Mesenchymal stem cell (in vitro differentiated cells and primary cell): ENCODE measurements around the gene HSPE1.
A peak's percentile ranks its signal among the peaks of the same experiment; 100 is the strongest.

Source experiments
- DNase-seq: peaks from one replicate; pipeline ENCODE4 v3.0.0-alpha.2; 2013
- H2AFZ ChIP-seq: one replicate; pipeline ENCODE4 v1.6.1; 2013; ENCODE audit warnings: low read depth, mild to moderate bottlenecking, control low read depth, inconsistent platforms, low read length, moderate library complexity
- H2AK5ac ChIP-seq: 2 replicates; pipeline ENCODE4 v1.6.1; 2013; ENCODE audit warnings: low read length, moderate library complexity, mild to moderate bottlenecking, inconsistent platforms; ENCODE audit not compliant: severe bottlenecking
- H2BK120ac ChIP-seq: one replicate; pipeline ENCODE4 v1.6.1; 2013; ENCODE audit warnings: low read depth, mild to moderate bottlenecking, inconsistent platforms, low read length, moderate library complexity
- H2BK12ac ChIP-seq, 2 experiments: one replicate each; pipeline ENCODE4 v1.6.1; 2013; ENCODE audit warnings: inconsistent platforms in 2 of 2, low read length in 2 of 2, mild to moderate bottlenecking in 2 of 2, moderate library complexity in 2 of 2, control low read depth in 1 of 2
- H2BK15ac ChIP-seq: one replicate; pipeline ENCODE4 v1.6.1; 2013; ENCODE audit warnings: mild to moderate bottlenecking, low read depth, inconsistent platforms; ENCODE audit not compliant: poor library complexity, severe bottlenecking
- H2BK5ac ChIP-seq: 2 replicates; pipeline ENCODE4 v1.6.1; 2013; ENCODE audit warnings: low read depth, mild to moderate bottlenecking, low read length, control low read depth, inconsistent platforms; ENCODE audit not compliant: poor library complexity, severe bottlenecking
- H3K14ac ChIP-seq, 2 experiments: one replicate each; pipeline ENCODE4 v1.6.1; 2013; ENCODE audit warnings: inconsistent platforms in 2 of 2, low read length in 2 of 2, control low read depth in 1 of 2, mild to moderate bottlenecking in 1 of 2, moderate library complexity in 1 of 2
- H3K18ac ChIP-seq, 2 experiments: one replicate each; pipeline ENCODE4 v1.6.1; 2013; ENCODE audit warnings: inconsistent platforms in 2 of 2, low read length in 2 of 2, control low read depth in 1 of 2, low read depth in 1 of 2, mild to moderate bottlenecking in 1 of 2
- H3K23ac ChIP-seq, 2 experiments: one replicate each; pipeline ENCODE4 v1.6.1; 2013; ENCODE audit warnings: inconsistent platforms in 2 of 2, low read length in 2 of 2, mild to moderate bottlenecking in 2 of 2, moderate library complexity in 2 of 2, control low read depth in 1 of 2
- H3K27ac ChIP-seq: 2 replicates; pipeline ENCODE4 v1.5.1; 2013; ENCODE audit warnings: mild to moderate bottlenecking, moderate library complexity, low read length, control low read depth, inconsistent platforms; ENCODE audit not compliant: poor library complexity, severe bottlenecking
- H3K27me3 ChIP-seq, 2 experiments: 2 replicates each; pipeline versions ENCODE4 v1.6.1 to v1.7.0; 2013; ENCODE audit warnings: low read length in 2 of 2, mild to moderate bottlenecking in 2 of 2, moderate library complexity in 2 of 2, control low read depth in 1 of 2, inconsistent platforms in 1 of 2; ENCODE audit not compliant: control insufficient read depth in 1 of 2, insufficient read depth in 1 of 2
- H3K36me3 ChIP-seq, 2 experiments: 2 replicates each; pipeline versions ENCODE4 v1.6.1 to v1.7.0; 2013; ENCODE audit warnings: low read length in 2 of 2, control low read depth in 1 of 2, inconsistent platforms in 1 of 2, low read depth in 1 of 2, mild to moderate bottlenecking in 1 of 2; ENCODE audit not compliant: insufficient read depth in 2 of 2, control insufficient read depth in 1 of 2
- H3K4ac ChIP-seq, 2 experiments: one replicate each; pipeline ENCODE4 v1.6.1; 2013; ENCODE audit warnings: inconsistent platforms in 2 of 2, low read length in 2 of 2, mild to moderate bottlenecking in 2 of 2, moderate library complexity in 2 of 2, control low read depth in 1 of 2, low read depth in 1 of 2
- H3K4me1 ChIP-seq: 2 replicates; pipeline ENCODE4 v1.6.1; 2013; ENCODE audit warnings: low read depth, low read length, control low read depth; ENCODE audit not compliant: control insufficient read depth, insufficient read depth
- H3K4me2 ChIP-seq: 2 replicates; pipeline ENCODE4 v1.6.1; 2013; ENCODE audit warnings: low read length, mild to moderate bottlenecking, inconsistent platforms; ENCODE audit not compliant: poor library complexity, severe bottlenecking
- H3K4me3 ChIP-seq, 2 experiments: 2 replicates each; pipeline versions ENCODE4 v1.5.1 to v1.7.0; 2013; ENCODE audit warnings: low read length in 2 of 2, mild to moderate bottlenecking in 2 of 2, control low read depth in 1 of 2, low read depth in 1 of 2; ENCODE audit not compliant: insufficient read depth in 1 of 2
- H3K79me1 ChIP-seq: replicated peaks from 2 replicates; pipeline ENCODE4 v1.6.1; 2013; ENCODE audit warnings: mild to moderate bottlenecking, control low read depth, low read length, inconsistent platforms; ENCODE audit not compliant: poor library complexity, severe bottlenecking
- H3K9ac ChIP-seq: 2 replicates; pipeline ENCODE4 v1.7.0; 2013; ENCODE audit warnings: mild to moderate bottlenecking, low read length, moderate library complexity
- H3K9me3 ChIP-seq: 2 replicates; pipeline ENCODE4 v1.7.0; 2013; ENCODE audit warnings: mild to moderate bottlenecking, low read length; ENCODE audit not compliant: control insufficient read depth
- H4K8ac ChIP-seq: one replicate; pipeline ENCODE4 v1.6.1; 2013; ENCODE audit warnings: inconsistent platforms, mild to moderate bottlenecking, low read length, moderate library complexity
- H4K91ac ChIP-seq: one replicate; pipeline ENCODE4 v1.6.1; 2013; ENCODE audit warnings: mild to moderate bottlenecking, low read length, inconsistent platforms
- WGBS: methylation state at CpG from one replicate; pipeline ENCODE4 v1.1.7; 2013; ENCODE audit warnings: mixed read lengths; 5-methylcytosine and 5-hydroxymethylcytosine counted together

Gene HSPE1

GRCh38 chr2:197513915-197514314 lies 13.7 kb downstream of the HSPE1 start:
- 91% methylated on average over 5 of the region's 5 CpGs for WGBS
- H3K14ac ChIP-seq, result no peak overlapping the region
- H2BK12ac ChIP-seq, result no peak overlapping the region
- no peak overlapping the region for H3K4me3 ChIP-seq
- H3K18ac ChIP-seq, result no peak overlapping the region
- peaks cover 1% of the 10 kb centered on the region for H3K79me1 ChIP-seq
- no peak overlapping the region for H3K4ac ChIP-seq
- H2BK120ac ChIP-seq, result no peak overlapping the region
- H3K27ac ChIP-seq, result no peak overlapping the region
- no peak overlapping the region for H2AK5ac ChIP-seq
- H3K23ac ChIP-seq, result no peak overlapping the region
- H3K36me3 ChIP-seq, result no peaks in the 10 kb centered on the region
- H4K8ac ChIP-seq, result no peak overlapping the region
- no peak overlapping the region for H2AFZ ChIP-seq
- no peak for DNase-seq
- no peak overlapping the region for H3K4me2 ChIP-seq
- no peak overlapping the region for H4K91ac ChIP-seq
- peaks cover 1% of the 10 kb centered on the region for H3K4me1 ChIP-seq
- no peak overlapping the region for H2BK5ac ChIP-seq
- H2BK15ac ChIP-seq, result no peak overlapping the region
- no peak overlapping the region for H3K9ac ChIP-seq
- no peaks in the 10 kb centered on the region for H3K9me3 ChIP-seq
- H3K27me3 ChIP-seq, result no peaks in the 10 kb centered on the region

- H3K36me3 ChIP-seq, result no peaks in the 10 kb centered on the region
- peak overlapping the region; percentile 98 for H3K4me2 ChIP-seq
- H2AK5ac ChIP-seq, result no peak overlapping the region
- WGBS, result 70% methylated on average over 3 of the region's 3 CpGs
- H2BK12ac ChIP-seq, result no peak overlapping the region
- peak overlapping the region; percentile 85 for H3K27ac ChIP-seq
- H3K79me1 ChIP-seq, result peaks cover 1% of the 10 kb centered on the region
- H4K8ac ChIP-seq, result no peak overlapping the region
- H3K18ac ChIP-seq, result no peak overlapping the region
- no peaks in the 10 kb centered on the region for H3K9me3 ChIP-seq
- H3K14ac ChIP-seq, result no peak overlapping the region
- no peak overlapping the region for H3K23ac ChIP-seq
- H3K4me1 ChIP-seq, result peaks cover 1% of the 10 kb centered on the region
- H3K4me3 ChIP-seq, result peak overlapping the region in 1 of 2 experiments; percentile 96
- H3K27me3 ChIP-seq, result no peaks in the 10 kb centered on the region
- H2BK15ac ChIP-seq, result no peak overlapping the region
- no peak overlapping the region for H2AFZ ChIP-seq
- no peak overlapping the region for H2BK120ac ChIP-seq
- H2BK5ac ChIP-seq, result no peak overlapping the region
- no peak overlapping the region for H4K91ac ChIP-seq
- peak overlapping the region; percentile 96 for H3K9ac ChIP-seq
- DNase-seq, result peak; percentile 28
- H3K4ac ChIP-seq, result no peak overlapping the region
Measured at GRCh38 chr2:197514754-197515153, 14.6 kb downstream of the HSPE1 start.

GRCh38 chr2:197515315-197515738 lies 15.1 kb downstream of the HSPE1 start:
- Histone ChIP-seq H3K4ac (peak overlapping the region; percentile 51 to 60), H2BK5ac (no peak overlapping the region), H2AK5ac (no peak overlapping the region), H3K27ac (peak overlapping the region; percentile 85), H2BK12ac (peak overlapping the region in 1 of 2 experiments; percentile 61), H4K91ac (peak overlapping the region; percentile 82), H4K8ac (peak overlapping the region; percentile 87), H3K4me3 (peak overlapping the region; percentile 96 to 99), H3K4me1 (peaks cover 1% of the 10 kb centered on the region), H3K14ac (peak overlapping the region in 1 of 2 experiments; percentile 35), H3K9me3 (no peaks in the 10 kb centered on the region), H3K4me2 (peak overlapping the region; percentile 98), H2BK15ac (peak overlapping the region; percentile 52), H3K79me1 (peaks cover 1% of the 10 kb centered on the region), H3K18ac (peak overlapping the region; percentile 92 to 97), H2AFZ (peak overlapping the region; percentile 36), H3K27me3 (no peaks in the 10 kb centered on the region), H3K9ac (peak overlapping the region; percentile 96), H3K23ac (no peak overlapping the region), H3K36me3 (peaks cover 0 to 2% of the 10 kb centered on the region in 2 experiments), H2BK120ac (no peak overlapping the region)
- DNase-seq, result peak; percentile 65
- 2% methylated on average over 16 of the region's 16 CpGs for WGBS

GRCh38 chr2:197515739-197516392 lies 15.7 kb downstream of the HSPE1 start, which contains the start of gene MOB4:
MOB4 (plus strand) TSS chr2:197516066; CDS start chr2:197516087, 21 bp downstream.
- H3K27ac ChIP-seq, result peak within 1 kb of the TSS; percentile 85
- H3K4me1 ChIP-seq, result peaks cover 1% of the 10 kb centered on the region
- peak within 1 kb of the TSS; percentile 98 for H3K4me2 ChIP-seq
- WGBS, result under 1% methylated on average over 59 of the region's 66 CpGs
- H2BK120ac ChIP-seq, result peak within 1 kb of the TSS; percentile 71
- peak within 1 kb of the TSS in 1 of 2 experiments; percentile 61 for H2BK12ac ChIP-seq
- peak within 1 kb of the TSS in 1 of 2 experiments; percentile 100 for H3K14ac ChIP-seq
- peak within 1 kb of the TSS; percentile 95 for H4K8ac ChIP-seq
- peak within 1 kb of the TSS; percentile 77 to 99 for H3K4ac ChIP-seq
- peak within 1 kb of the TSS; percentile 96 for H2BK5ac ChIP-seq
- H3K9ac ChIP-seq, result peak within 1 kb of the TSS; percentile 96
- H3K79me1 ChIP-seq, result peaks cover 1% of the 10 kb centered on the region
- H4K91ac ChIP-seq, result peak within 1 kb of the TSS; percentile 94
- peak; percentile 96 for DNase-seq
- H2AFZ ChIP-seq, result peak within 1 kb of the TSS; percentile 91
- H3K18ac ChIP-seq, result peak within 1 kb of the TSS; percentile 97 to 100
- H2BK15ac ChIP-seq, result peak within 1 kb of the TSS; percentile 74
- no peaks in the 10 kb centered on the region for H3K9me3 ChIP-seq
- peak within 1 kb of the TSS; percentile 59 for H2AK5ac ChIP-seq
- H3K23ac ChIP-seq, result peak within 1 kb of the TSS; percentile 69 to 94
- peaks cover 0 to 5% of the 10 kb centered on the region in 2 experiments for H3K36me3 ChIP-seq
- no peaks in the 10 kb centered on the region for H3K27me3 ChIP-seq
- H3K4me3 ChIP-seq, result peak within 1 kb of the TSS; percentile 96 to 99
